Activated T-cell treated with anti-CD3 and anti-CD28 coated beads, Interleukin-2, amount 50 U/mL, for 1 hour (primary cell): ENCODE measurements around the gene PCBD1.
A peak's percentile ranks its signal among the peaks of the same experiment; 100 is the strongest.

Experiments used
- DNase-seq: peaks from one replicate; pipeline ENCODE4 v3.0.0-alpha.2; 2020

The PCBD1 gene

DNA sequence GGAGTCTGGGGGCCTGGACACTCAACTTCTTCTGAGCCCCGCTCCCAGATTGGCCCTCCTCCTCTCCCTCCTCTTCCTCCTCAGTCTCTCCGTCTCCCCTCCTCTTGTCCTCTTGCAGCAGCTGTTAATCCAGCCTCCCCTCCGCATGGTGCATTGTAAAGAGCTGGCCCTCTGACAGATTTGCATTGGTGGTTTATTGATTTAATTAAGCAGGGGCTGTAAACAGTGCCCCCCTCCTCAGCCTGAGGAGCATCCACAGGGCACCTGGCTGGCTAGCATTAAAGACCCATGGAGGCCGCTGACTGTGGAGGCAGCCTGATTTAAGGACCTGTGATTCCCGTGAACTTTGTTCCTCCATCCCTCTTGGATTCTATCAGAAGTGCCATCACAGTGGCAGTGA is 28.9 kb upstream of the PCBD1 start:
- DNase-seq = no peak

DNA sequence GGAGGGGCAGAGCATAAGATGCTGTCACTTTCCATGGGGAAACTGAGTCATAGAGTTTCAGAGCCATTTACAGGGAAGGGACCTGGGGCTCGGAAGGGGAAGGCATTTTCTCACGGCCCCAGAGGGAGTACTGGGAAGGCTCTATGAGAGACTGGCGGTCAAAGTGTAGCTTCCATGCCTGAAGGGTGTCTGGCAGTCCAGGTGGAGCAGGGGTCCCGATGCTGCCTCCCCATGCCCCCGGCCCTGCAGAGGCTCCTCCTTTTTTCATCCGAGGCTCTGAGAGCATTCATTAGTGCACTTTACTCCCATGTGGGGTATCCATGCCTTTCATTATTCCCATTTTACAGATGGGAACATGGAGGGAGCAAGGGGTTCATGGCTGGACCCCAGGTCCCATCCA is 27.9 kb upstream of the PCBD1 start:
- no peak for DNase-seq

DNA sequence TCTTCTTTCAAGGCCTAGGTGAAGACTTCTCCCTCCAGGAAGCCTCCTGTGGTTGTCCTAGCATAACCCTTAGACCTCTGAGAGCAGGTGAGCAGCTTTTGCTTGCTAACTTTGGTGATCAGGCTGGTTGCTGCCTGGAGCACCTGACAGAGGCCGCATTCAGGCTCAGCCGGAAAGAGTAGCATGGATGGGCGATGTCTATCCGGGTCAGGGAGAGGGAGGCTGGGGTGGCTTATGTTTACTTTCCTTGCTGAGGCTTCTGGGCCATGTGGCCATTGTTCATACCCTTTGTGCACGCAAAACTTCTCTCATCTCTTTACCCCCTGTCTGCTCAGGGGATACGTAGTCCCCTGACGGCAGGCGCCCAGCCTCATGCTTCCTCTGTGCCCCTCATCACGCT is 27.4 kb upstream of the PCBD1 start:
- DNase-seq = no peak

DNA sequence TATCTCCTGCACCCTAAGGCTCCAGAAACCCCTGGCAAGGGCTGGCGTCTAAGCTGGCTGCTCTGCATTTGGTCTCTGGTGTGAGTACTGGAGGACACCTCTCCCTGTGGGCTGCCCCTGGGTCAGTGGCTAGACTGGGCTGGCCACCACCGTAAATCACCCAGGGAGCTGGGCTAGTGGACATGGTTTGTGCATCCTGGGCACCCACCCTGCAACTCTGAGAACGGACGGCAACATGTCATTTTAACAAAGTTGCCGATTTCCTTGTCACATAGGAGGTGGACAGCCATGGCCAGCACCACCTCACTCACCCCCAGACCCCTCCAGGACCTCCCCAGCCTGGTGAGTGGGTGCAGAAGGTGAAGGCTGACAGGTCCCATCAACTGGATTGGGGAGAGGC is 26.8 kb upstream of the PCBD1 start:
- no peak for DNase-seq

DNA sequence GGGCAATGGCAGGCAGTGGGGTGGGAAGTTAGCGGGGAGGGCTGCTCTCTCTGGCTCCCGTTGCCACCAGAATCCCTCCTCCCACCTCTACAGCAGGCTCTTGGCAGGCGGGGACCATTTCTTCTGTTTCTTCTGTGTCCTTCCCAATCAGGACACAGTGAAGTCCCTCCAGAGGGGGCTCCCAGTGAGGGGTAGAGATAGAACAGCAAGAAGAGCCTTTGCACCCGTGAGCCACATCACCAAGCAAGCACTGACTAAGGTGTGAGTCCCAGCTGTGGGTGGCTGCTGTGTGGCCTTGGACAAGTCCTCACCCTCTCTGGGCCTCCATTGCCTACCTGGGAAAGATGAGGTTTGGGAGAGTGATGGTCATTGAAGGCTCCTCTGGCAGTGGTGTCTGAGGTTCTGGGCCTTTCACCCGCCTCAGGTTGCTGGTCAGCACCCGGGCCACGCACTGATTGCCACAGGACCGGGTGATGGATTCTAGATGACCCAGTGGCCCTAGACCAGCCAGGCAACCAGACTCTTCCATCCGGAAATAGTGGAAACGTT is 26.0 kb upstream of the PCBD1 start:
- no peak for DNase-seq

DNA sequence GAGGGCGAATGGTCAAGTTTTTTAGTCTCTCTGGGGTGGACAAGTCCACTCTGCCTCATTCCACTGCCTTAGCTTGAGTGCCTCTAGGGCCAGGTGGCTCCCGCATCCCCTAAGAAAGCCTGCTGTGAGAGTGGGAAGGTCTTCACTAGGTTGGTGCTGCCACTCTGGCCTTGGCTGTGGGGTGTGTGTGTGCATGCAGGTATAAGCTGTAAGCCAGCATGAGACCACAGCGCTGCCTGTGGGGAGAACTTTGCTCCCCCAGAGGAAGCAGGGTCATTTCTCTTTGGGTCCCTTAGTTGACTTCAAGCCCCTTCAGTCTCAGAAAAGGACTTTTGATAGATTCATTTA is 25.5 kb upstream of the PCBD1 start:
- no peak for DNase-seq

DNA sequence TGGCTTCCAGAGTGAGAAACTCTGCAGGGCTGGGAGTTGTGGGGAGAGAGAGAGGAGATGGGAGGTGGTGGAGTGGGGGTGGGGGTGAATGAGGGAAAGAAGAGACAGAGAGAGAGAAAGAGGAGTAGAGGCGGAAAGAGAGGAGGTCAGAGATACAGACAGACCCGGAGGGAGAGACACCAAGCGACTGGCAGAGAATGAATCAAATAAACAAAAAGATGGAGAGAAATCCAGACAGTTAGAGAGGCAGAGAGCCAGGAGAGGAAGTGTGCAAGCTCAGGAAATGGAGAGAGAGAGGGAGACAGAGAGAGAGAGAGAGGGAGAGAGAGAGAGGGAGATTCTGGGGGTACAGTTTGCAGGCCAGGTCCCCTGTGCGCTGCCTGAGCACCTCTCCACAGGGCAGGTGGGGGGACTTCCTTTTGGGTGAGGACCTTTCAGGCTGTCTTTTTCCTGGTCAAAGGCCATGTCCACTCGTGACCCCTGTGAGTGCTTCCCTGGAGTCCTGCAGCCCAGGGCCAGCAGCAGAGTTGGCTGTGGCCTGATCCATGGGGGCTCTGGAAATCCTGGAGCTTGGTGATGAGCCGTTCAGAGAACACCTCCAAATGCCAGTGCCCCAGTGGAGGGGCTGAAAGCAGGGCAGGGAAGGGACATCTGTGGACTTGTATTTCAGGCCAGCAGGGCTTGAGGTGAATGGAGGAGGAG is 25.0 kb upstream of the PCBD1 start:
- no peak for DNase-seq

DNA sequence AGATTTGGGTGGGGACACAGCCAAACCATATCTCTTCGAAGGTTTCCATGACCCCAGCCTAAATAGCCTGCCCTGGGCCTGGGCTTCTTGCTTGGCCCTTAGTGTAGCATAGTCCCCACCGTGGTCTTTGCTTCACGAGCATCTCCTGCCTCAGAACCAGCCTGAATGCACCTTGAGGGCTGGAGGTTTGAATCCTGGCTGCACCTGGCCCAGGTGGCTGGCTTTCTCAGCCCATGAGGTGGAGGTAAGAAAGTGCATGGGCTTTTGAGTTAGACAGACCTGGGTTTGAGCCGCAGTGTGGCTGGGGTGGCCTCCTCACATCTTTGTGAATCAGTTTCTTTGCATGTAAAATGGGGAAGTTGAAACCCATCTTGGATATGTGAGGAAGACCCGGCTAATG is 24.2 kb upstream of the PCBD1 start:
- no peak for DNase-seq

DNA sequence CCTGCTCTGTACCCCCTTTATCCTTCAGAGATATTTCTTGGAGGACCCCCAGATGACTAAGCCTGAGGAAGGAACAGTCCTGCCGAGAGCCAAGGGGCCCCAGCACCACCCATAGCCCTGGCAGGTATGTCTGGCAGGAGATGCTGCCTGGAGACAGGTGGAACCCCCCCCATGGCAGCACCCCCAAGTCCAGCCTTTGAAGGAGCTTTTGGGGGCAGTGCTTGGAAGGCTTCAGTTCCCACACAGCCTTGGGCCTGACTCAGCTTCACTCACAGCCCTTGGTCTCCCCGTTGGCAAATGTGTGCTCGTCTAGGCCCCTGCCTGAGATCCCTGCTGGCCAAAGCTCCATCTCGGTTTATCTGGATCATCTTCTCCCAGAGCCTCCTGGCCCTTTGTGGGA is 23.0 kb upstream of the PCBD1 start:
- DNase-seq = no peak

DNA sequence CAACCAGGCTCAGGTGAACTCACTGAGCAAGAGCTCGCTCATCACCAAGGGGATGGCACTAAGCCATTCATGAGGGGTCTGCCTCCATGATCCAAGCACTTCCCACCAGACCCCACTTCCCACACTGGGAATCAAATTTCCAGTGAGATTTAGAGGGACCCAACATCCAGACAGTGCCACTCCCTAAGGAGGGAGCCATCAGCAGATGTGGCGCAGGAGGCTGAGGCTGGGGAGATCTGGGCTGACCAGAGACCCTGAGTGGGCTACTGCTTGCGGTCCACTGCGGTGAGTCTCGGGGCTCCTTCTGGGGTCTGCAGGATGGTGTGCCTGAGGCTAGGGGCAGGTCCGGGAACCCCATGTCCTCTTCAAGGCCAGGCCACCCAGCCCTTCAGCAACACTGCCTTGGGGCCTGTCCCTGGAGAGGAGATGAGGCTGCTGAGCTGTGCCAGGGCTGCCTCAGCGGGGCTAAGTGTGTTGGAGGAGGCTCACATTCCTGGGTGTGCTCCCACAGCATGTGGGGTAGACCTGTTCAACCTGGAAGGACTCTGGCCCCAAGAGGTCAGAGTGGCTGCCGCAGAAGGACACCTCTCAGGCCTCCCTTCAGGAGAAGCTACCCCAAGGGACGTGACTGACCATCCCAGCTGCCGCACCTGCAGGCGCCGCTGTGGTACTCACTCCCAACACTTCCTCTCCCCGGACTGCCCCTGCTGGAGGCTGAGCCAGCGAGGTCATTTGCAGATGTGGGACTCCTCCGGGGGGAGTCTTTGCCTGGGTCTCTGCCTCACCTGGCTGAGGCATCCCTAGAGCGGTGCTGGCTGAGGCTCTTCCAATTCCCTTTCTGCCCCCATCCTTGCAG is 22.3 kb upstream of the PCBD1 start:
- no peak for DNase-seq

DNA sequence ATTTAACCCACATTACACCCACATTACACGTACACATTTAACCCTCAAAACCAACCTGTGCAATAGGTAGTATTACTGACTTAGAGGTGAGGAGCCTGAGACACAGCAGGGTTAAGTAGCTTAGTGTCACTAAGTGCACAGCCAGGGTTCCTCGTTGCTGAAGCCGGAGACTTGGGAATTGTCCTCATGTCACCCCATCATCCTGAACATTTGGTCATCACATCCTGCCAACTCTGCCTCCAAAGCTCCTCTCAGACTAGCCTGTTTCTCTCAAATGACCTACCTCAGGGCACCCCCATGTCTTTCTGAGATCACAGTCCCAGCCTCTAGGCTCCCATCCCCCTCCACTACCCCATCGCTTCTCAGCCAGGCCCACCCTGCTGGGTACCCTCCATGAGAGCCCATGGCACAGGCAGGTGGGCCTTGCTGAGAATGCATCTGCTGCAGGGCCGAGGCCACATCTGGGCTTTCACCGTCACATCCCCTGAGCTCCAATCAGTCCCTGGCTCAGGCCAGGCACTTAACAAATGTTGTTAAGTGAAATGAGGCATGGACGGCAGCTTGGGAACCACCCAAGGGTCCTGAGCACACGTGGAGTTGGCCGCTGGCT is 21.1 kb upstream of the PCBD1 start:
- no peak for DNase-seq

DNA sequence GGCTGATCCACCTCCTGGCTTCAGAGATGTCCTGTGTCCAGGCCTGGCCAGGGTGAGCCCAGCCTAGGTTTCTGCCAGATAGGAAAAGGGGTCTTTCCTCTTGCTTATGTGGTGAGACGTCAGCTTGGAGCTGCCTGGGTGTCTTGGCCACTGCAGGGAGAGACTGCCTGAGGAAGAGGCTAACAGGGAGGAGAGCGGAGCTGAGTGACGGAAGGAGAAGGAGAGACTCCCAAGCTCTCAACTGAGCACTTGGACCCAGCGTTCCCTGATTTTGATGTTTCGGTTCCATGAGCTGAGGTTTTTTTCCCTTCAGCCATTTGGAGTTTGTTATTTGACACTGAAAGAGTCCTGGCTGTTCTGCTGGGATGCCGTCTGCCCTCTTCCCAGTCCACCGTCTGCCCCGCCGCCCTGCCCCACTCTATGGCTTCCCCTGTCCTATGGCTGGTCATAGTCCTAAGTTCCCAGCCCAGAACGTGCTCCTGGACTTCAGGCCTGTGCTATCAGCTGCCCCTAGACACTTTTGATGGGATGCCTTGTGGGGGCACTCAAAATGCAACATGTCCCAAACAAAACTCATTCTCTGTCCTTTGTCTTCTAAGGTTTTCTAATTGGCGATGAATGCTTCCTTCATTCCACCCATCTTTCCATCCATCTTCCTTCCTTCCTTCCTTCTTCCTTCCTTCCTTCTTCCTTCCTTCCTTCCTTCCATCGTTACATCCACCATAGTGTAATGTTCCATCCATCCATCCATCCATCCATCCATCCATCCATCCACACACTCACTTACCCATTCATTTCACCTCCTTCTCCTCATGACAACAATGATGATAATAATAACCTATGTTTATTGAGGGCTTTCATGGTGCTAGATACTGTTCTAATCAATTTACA is 20.3 kb upstream of the PCBD1 start:
- no peak for DNase-seq

DNA sequence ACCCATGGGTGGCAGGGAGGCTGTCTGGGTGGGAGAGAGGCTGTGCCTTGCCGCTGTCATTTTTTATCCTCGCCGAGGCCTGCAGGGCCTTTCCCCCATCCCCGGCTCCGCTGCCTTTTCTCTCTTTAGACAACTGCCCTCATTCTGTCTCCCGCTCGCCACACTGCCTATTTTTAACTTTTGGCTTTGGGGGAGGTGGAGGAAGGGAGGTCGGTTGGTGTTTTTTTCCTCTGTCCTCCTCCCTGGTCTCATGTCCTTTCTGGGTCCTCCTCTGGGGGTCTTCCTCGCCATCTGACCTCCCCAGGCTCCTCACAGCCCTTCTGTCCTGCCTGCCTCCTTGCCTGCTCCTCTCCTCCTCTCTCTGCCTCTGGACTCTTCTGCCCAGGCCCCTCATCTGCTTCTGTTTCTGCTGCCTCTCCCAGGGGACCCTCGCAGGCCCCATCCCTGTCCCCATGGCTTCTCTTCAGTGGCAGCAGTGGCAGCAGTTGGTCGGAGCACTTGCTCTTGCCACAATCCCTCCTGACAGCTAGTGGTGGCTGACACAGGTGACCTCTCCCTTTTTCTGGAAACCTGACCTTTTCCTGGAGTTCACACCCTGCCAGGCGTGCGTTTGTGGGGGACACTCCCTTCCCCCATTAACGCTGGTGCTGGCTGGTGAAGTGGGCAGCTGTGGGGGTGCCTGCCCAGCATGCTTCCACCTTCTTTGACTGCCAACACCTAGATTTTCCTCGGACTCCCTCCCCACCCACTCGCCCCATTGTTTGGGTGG is 19.5 kb upstream of the PCBD1 start:
- DNase-seq = no peak

DNA sequence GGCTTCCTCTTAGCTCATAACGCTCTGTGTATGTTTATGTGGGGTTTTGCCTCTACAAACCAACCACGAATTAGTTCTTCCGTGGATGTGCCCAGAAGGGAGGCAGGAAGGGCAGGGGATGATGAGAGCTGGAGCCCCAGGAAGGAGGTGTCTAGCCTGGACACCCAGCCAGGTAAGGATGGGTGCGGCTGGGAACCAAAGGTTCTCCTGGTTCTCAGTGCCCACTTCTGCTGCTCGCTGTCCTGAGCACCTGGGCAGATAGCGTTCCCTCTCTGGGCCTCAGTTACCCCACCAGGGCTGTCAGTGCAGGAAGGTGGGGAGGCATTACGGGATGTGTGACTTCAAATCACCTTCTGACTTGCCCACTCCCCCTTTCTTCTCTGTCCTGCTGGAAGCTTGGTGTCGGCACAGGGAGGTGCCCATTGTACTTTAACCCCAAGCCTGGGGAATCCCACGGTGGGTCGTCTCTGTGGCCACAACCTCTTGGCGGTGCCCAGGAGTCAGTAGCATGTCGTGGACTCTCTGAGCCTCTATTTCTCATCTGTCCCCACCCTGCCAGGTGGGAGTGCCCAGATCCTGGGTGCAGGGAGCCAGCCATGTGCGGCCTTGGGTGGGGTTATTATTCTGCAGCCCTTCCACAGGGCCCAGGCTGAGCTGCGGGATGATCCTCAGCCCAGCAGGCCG is 18.7 kb upstream of the PCBD1 start:
- no peak for DNase-seq

DNA sequence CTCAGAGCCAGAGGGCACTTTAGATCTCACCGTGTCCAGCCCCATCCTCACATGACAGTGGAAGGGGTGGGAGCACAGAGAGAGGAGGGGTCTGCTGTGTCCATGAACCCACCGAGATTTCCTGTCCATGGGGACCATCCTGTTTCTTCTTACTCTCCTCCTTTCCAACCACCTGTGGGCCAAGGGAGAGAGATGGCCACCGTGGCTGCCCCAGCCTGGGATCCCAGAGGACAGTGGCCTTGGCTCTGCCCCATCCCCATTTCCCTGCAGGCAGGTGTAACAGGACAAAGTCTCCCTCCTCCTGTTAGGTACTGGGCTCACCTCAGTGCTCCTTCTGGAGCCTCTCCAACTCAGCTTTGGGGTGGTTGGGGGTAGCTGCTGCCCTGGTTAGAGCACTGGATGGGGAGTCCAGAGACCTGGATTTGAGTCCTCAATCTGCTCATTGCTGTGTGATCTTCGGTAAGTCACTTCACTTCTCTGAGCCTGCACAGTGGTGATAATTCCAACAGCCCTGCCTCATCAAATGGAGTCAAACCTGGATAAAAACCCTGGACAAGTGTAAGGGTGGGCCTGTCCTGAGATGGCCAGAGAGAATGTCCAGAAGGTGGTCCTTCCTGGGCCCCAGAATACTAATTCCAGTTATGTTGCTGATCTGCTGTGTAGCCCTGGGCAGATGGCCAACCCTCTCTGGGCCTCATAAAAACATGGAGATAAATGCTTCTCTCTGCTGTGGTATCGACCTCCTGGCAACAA is 17.8 kb upstream of the PCBD1 start:
- no peak for DNase-seq

DNA sequence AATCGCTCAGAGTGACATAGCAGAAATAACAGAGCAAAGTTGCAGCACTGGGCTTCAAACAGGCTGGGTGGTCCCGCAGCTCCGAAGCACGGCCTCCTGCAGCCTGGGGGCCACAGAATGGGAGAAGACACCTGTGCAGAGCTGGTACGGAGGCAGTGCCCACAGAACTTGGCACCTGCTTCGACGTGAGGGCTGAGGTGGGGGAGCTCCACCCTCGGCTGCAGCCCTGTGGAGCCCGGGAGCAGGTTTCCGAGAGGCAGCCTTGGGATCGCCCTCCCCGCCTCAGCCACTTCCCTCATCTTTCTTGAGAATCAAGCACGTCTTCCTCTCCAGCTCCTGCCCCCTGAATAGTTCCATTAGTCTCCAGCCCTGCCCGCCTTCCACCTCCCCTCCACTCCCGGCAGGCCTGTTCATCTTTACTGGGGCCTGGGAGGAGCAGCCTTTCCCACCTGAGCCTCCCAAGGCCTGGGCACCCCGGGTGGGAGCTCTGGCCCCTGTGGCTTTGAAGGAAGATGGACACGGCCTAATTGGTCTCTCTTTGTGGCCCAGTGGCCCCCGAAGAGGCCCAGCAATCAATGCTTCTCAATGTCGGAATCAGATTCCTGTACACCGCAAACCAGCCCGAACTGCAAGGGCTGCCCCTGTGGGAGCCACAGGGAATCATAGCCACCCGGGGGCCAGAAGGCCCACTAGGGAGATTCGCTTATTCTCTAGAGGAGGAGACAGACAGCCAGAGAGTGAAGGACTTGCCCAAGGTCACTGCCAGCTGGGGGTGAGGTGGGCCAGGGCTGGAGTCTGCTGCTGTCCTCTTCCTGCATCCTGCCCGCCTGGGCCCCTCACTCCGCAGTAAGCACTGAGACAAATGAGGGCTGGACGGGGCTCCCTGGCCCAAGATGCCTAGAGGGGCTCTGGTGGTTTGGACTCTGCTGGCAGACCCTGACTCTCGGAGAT is 17.0 kb upstream of the PCBD1 start:
- no peak for DNase-seq

DNA sequence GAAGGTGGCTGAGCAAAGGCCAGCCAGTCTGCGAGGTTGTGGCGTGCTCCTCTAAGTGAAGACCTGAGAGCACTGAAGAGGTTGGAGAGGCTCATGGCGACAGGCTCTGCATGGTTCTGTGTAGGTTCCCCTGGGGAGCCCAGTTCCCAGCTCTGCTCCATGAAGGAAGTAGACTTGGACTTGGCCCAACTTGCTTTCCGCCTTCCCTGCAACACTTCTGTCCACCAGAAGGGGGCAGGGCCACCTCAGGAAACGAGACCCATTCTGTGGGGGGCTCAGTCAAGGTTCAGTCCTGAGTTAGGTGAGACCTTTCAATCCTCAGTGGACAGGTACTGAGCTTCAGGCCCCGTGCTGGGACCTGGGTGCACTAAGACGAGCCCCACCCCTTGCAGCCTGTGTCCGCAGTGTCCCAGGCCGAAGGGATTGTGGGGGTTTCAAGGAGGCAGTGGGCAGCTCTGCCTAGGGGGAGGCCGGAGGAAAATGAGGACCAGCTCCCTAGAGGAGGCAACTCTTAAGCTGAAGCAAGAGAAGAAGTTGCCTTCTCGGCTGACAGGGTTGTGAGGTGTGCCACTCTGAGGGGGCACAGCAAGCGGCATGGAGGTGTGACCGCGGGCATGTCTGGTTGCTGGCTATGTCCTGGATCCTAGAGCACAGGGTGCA is 15.0 kb upstream of the PCBD1 start:
- peak; percentile 31 for DNase-seq

DNA sequence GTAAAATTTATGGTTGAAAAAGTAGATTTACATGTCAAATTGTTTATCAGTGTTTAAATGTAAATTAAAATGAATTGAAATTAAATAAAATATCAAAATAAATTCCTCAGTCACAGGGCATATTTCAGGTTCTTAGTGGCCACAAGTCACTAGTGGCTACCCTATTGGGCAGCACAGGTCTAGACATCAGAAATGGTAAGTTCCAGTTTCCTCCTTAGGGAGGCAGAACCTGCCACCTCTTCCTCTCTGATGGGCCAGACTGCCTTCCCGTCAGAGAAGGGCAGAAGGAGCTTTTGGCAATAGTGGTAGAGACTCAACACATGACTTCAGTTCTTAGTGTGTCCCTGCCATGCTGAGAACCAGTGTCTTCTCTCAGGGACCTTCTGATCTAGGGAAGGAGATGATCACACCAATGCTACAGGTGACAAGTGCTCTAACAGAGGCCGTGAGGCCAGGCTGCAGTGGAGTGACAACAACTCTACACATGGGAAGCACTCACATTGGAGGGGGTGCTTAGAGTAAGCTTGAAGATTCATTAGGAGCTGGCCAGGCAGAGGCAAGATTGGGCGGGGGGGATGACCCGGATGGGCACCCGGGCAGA is 14.4 kb upstream of the PCBD1 start:
- no peak for DNase-seq
